H9 (cell line): ENCODE measurements around the gene WIPF2. TPM values are rescaled to one million over a fixed set of nuclear protein-coding genes. Genes with fewer than 3 reads are reported as not detected.

ENCODE experiments used
- DNase-seq: peaks from one replicate; pipeline ENCODE4 v3.0.0-alpha.2; 2017
- H2AFZ ChIP-seq: one replicate; pipeline ENCODE4 v1.6.1; 2013; ENCODE audit warnings: mild to moderate bottlenecking, low read length, control low read depth, moderate library complexity
- H2AK5ac ChIP-seq: 2 replicates; pipeline ENCODE4 v1.6.1; 2013; ENCODE audit warnings: low read length, control low read depth, mixed read lengths; ENCODE audit not compliant: insufficient read length
- H2BK120ac ChIP-seq: one replicate; pipeline ENCODE4 v1.6.1; 2013; ENCODE audit warnings: low read depth, mild to moderate bottlenecking, low read length, control low read depth, inconsistent platforms; ENCODE audit not compliant: poor library complexity, severe bottlenecking
- H2BK12ac ChIP-seq: 2 replicates; pipeline ENCODE4 v1.6.1; 2013; ENCODE audit warnings: low read length, control low read depth, mixed read lengths, low read depth; ENCODE audit not compliant: insufficient read length
- H2BK15ac ChIP-seq: 2 replicates; pipeline ENCODE4 v1.6.1; 2013; ENCODE audit warnings: low read depth, low read length, control low read depth
- H2BK20ac ChIP-seq: one replicate; pipeline ENCODE4 v1.6.1; 2013; ENCODE audit warnings: low read depth, mild to moderate bottlenecking, low read length, control low read depth, inconsistent platforms; ENCODE audit not compliant: poor library complexity, severe bottlenecking
- H2BK5ac ChIP-seq: 2 replicates; pipeline ENCODE4 v1.6.1; 2013; ENCODE audit warnings: low read length, control low read depth, mixed read lengths; ENCODE audit not compliant: insufficient read length
- H3K14ac ChIP-seq: 2 replicates; pipeline ENCODE4 v1.6.1; 2013; ENCODE audit warnings: low read length, control low read depth; ENCODE audit not compliant: insufficient read depth
- H3K18ac ChIP-seq: 2 replicates; pipeline ENCODE4 v1.6.1; 2013; ENCODE audit warnings: low read depth, mild to moderate bottlenecking, mixed read lengths, low read length, control low read depth; ENCODE audit not compliant: insufficient read length
- H3K23ac ChIP-seq: 2 replicates; pipeline ENCODE4 v1.6.1; 2013; ENCODE audit warnings: low read length, control low read depth, mixed read lengths, low read depth; ENCODE audit not compliant: insufficient read length
- H3K23me2 ChIP-seq: 2 replicates; pipeline ENCODE4 v1.6.1; 2013; ENCODE audit warnings: low read depth, mild to moderate bottlenecking, mixed read lengths, low read length, control low read depth; ENCODE audit not compliant: insufficient read length, poor library complexity, severe bottlenecking
- H3K27ac ChIP-seq: 2 replicates; pipeline ENCODE4 v1.5.1; 2013; ENCODE audit warnings: low read length, control low read depth, mixed read lengths, low read depth; ENCODE audit not compliant: insufficient read length
- H3K27me3 ChIP-seq: 2 replicates; pipeline ENCODE4 v1.6.1; 2013; ENCODE audit warnings: low read length, control low read depth, inconsistent platforms; ENCODE audit not compliant: insufficient read depth
- H3K4ac ChIP-seq: 2 replicates; pipeline ENCODE4 v1.6.1; 2013; ENCODE audit warnings: low read depth, mild to moderate bottlenecking, control low read depth, inconsistent platforms, low read length, moderate library complexity
- H3K4me1 ChIP-seq: 2 replicates; pipeline ENCODE4 v1.6.1; 2013; ENCODE audit warnings: low read length, control low read depth, inconsistent platforms; ENCODE audit not compliant: insufficient read depth
- H3K4me2 ChIP-seq: 2 replicates; pipeline ENCODE4 v1.6.1; 2013; ENCODE audit warnings: low read length, control low read depth, mixed read lengths; ENCODE audit not compliant: insufficient read length, insufficient read depth
- H3K56ac ChIP-seq: 2 replicates; pipeline ENCODE4 v1.6.1; 2013; ENCODE audit warnings: low read depth, mild to moderate bottlenecking, mixed read lengths, low read length, control low read depth; ENCODE audit not compliant: insufficient read length
- H3K79me1 ChIP-seq: 2 replicates; pipeline ENCODE4 v1.6.1; 2013; ENCODE audit warnings: low read depth, mild to moderate bottlenecking, moderate library complexity, low read length, control low read depth, inconsistent platforms; ENCODE audit not compliant: insufficient read depth, poor library complexity, severe bottlenecking
- H3K79me2 ChIP-seq: 2 replicates; pipeline ENCODE4 v1.6.1; 2013; ENCODE audit warnings: low read length, control low read depth, inconsistent platforms; ENCODE audit not compliant: insufficient read depth
- H3K9ac ChIP-seq: 2 replicates; pipeline ENCODE4 v1.6.1; 2013; ENCODE audit warnings: low read length, control low read depth, mixed read lengths; ENCODE audit not compliant: insufficient read length; ENCODE audit errors: extremely low read depth
- H3K9me3 ChIP-seq: one replicate; pipeline ENCODE4 v1.6.1; 2013; ENCODE audit warnings: low read depth, low read length, inconsistent platforms; ENCODE audit not compliant: control insufficient read depth
- H3T11ph ChIP-seq: one replicate; pipeline ENCODE4 v1.6.1; 2013; ENCODE audit warnings: mild to moderate bottlenecking, low read length, control low read depth, inconsistent platforms
- H4K20me1 ChIP-seq: one replicate; pipeline ENCODE4 v1.6.1; 2013; ENCODE audit not compliant: control insufficient read depth, insufficient read length, insufficient read depth
- H4K5ac ChIP-seq: 2 replicates; pipeline ENCODE4 v1.6.1; 2013; ENCODE audit warnings: low read depth, mild to moderate bottlenecking, mixed read lengths, low read length, control low read depth; ENCODE audit not compliant: insufficient read length
- H4K8ac ChIP-seq: replicated peaks from 2 replicates; pipeline ENCODE4 v1.6.1; 2013; ENCODE audit warnings: low read length, control low read depth, mixed read lengths, low read depth; ENCODE audit not compliant: insufficient read length
- H4K91ac ChIP-seq: 2 replicates; pipeline ENCODE4 v1.6.1; 2013; ENCODE audit warnings: low read depth, mild to moderate bottlenecking, moderate library complexity, mixed read lengths, low read length, control low read depth; ENCODE audit not compliant: insufficient read length
- H3K27ac Mint-ChIP-seq, 3 experiments: 2 replicates in 2 of 3; 3 replicates in 1 of 3; pipeline ENCODE4 v1.8.0; 2020 to 2021; ENCODE audit warnings: mixed read lengths in 3 of 3, mild to moderate bottlenecking in 1 of 3, moderate library complexity in 1 of 3
- H3K27me3 Mint-ChIP-seq: 2 replicates; pipeline ENCODE4 v1.8.0; 2021; ENCODE audit warnings: low read depth, mild to moderate bottlenecking, moderate library complexity, mixed read lengths
- H3K36me3 Mint-ChIP-seq, 3 experiments: 2 replicates in 2 of 3; 3 replicates in 1 of 3; pipeline ENCODE4 v1.8.0; 2020 to 2021; ENCODE audit warnings: low read depth in 3 of 3, mixed read lengths in 3 of 3; ENCODE audit not compliant: insufficient read depth in 1 of 3
- H3K4me1 Mint-ChIP-seq, 2 experiments: 2 replicates each; pipeline ENCODE4 v1.8.0; 2020; ENCODE audit warnings: mixed read lengths in 2 of 2
- H3K4me3 Mint-ChIP-seq, 2 experiments: 2 replicates in 1 of 2; 3 replicates in 1 of 2; pipeline ENCODE4 v1.8.0; 2020 to 2021; ENCODE audit warnings: mild to moderate bottlenecking in 2 of 2, mixed read lengths in 2 of 2, moderate library complexity in 1 of 2
- H3K9me3 Mint-ChIP-seq, 2 experiments: 2 replicates in 1 of 2; 3 replicates in 1 of 2; pipeline ENCODE4 v1.8.0; 2020; ENCODE audit warnings: mild to moderate bottlenecking in 2 of 2, mixed read lengths in 2 of 2, moderate library complexity in 1 of 2
- CTCF ChIP-seq: fragments of 200-600 bp; sonication (generic); conservative IDR thresholded peaks from 3 replicates; pipeline ENCODE4 v1.8.0; 2021; ENCODE audit warnings: antibody characterized with exemption, mild to moderate bottlenecking
- WGBS: extraction: QIAGEN DNeasy Blood & Tissue Kit; methylation state at CpG from one replicate; pipeline ENCODE4 v1.1.7; 2013; ENCODE audit warnings: missing lambda C conversion rate, low lambda C conversion rate, mixed read lengths; ENCODE audit not compliant: insufficient read length; ENCODE audit errors: extremely low coverage; 5-methylcytosine and 5-hydroxymethylcytosine counted together
- total RNA-seq: library from RNA; stranded (reverse); gene quantifications from 2 replicates; pipeline ENCODE4 v1.2.1, GENCODE V29; 2021

Gene WIPF2
- total RNA-seq, 1 experiment from 2014 or later: 24.2 TPM

- Histone ChIP-seq H3K79me1 (no peaks in the 10 kb centered on the region), H2AK5ac (no peak overlapping the region), H3K4me2 (no peak overlapping the region), H2BK120ac (no peak overlapping the region), H4K20me1 (no peaks in the 10 kb centered on the region), H2BK12ac (no peak overlapping the region), H2BK15ac (no peak overlapping the region), H3T11ph (no peak overlapping the region), H4K5ac (no peak overlapping the region), H3K4ac (no peak overlapping the region), H4K91ac (no peak overlapping the region), H3K9me3 (no peaks in the 10 kb centered on the region), H3K14ac (no peak overlapping the region), H3K23ac (no peak overlapping the region), H3K4me1 (no peaks in the 10 kb centered on the region), H3K27ac (no peak overlapping the region), H4K8ac (no peak overlapping the region), H2AFZ (no peak overlapping the region), H3K56ac (no peak overlapping the region), H3K23me2 (no peaks in the 10 kb centered on the region), H2BK5ac (no peak overlapping the region), H3K79me2 (no peaks in the 10 kb centered on the region), H2BK20ac (no peak overlapping the region), H3K9ac (no peak overlapping the region), H3K27me3 (no peaks in the 10 kb centered on the region), H3K18ac (no peak overlapping the region)
- Mint-ChIP-seq H3K36me3 (peaks cover 10 to 13% (median 10%) of the 10 kb centered on the region in 3 experiments; a peak in 6 of 7 replicates), H3K27me3 (no peaks in the 10 kb centered on the region), H3K4me1 (peaks cover 0 to 7% of the 10 kb centered on the region in 2 experiments; a peak in 2 of 4 replicates), H3K4me3 (no peak overlapping the region), H3K27ac (no peak overlapping the region; a peak in 1 of 7 replicates), H3K9me3 (no peaks in the 10 kb centered on the region)
- no peak for TF ChIP-seq CTCF
- WGBS: no CpG with 5 or more reads among the region's 2 CpGs
- no peak for DNase-seq
These were observed 49.1 kb downstream of the WIPF2 start for GRCh38 chr17:40268141-40268712.
